ENCODE results near the gene GUCY2C. TPM values are rescaled to one million over a fixed set of nuclear protein-coding genes. Genes with fewer than 3 reads are reported as not detected.

The GUCY2C gene
- total RNA-seq, 6 experiments from 2014 or later, result 0.06 TPM; not detected in 5

- Mint-ChIP-seq H3K27me3 (ENCODE audit: insufficient read depth) (peaks cover 3% of the 10 kb centered on the region), H3K4me1 (ENCODE audit: low read depth) (no peaks in the 10 kb centered on the region), H3K27ac (no peak overlapping the region), H3K9me3 (no peaks in the 10 kb centered on the region; the same call in 1 of the 2 replicates), H3K36me3 (ENCODE audit: low read depth) (no peaks in the 10 kb centered on the region), H3K4me3 (no peak overlapping the region)
- TF ChIP-seq CTCF (IDR thresholded peaks at IDR 0.05), result no peak
- DNase-seq, result no peak
These were observed 5.6 kb upstream of the GUCY2C start for GRCh38 chr12:14701809-14702568.

GRCh38 chr12:14700935-14701334, 4.5 kb upstream of the GUCY2C start:
- DNase-seq, result no peak
- H3K27ac Mint-ChIP-seq, result no peak overlapping the region
- no peaks in the 10 kb centered on the region for H3K4me1 Mint-ChIP-seq (ENCODE audit: low read depth)

GRCh38 chr12:14699923-14700322, 3.5 kb upstream of the GUCY2C start:
- no peak overlapping the region for H3K4me3 Mint-ChIP-seq
- DNase-seq, result no peak

More at GRCh38 chr12:14700935-14701334, 4.5 kb upstream of the GUCY2C start:
- Mint-ChIP-seq H3K4me3 (no peak overlapping the region), H3K36me3 (ENCODE audit: low read depth) (no peaks in the 10 kb centered on the region), H3K9me3 (no peaks in the 10 kb centered on the region; the same call in 1 of the 2 replicates), H3K27me3 (ENCODE audit: insufficient read depth) (peaks cover 3% of the 10 kb centered on the region)
- no peak for TF ChIP-seq CTCF (IDR thresholded peaks at IDR 0.05)

GRCh38 chr12:14698555-14698954, 2.2 kb upstream of the GUCY2C start:
- Mint-ChIP-seq H3K27me3 (ENCODE audit: insufficient read depth) (peaks cover 3% of the 10 kb centered on the region; the same call in 1 of the 2 replicates), H3K27ac (no peak overlapping the region), H3K36me3 (ENCODE audit: low read depth) (no peaks in the 10 kb centered on the region), H3K4me3 (no peak overlapping the region), H3K4me1 (ENCODE audit: low read depth) (no peaks in the 10 kb centered on the region), H3K9me3 (no peaks in the 10 kb centered on the region; the same call in 1 of the 2 replicates)
- TF ChIP-seq CTCF (IDR thresholded peaks at IDR 0.05), result no peak
- no peak for DNase-seq

More at GRCh38 chr12:14699923-14700322, 3.5 kb upstream of the GUCY2C start:
- Mint-ChIP-seq H3K27ac (no peak overlapping the region), H3K36me3 (ENCODE audit: low read depth) (no peaks in the 10 kb centered on the region), H3K9me3 (no peaks in the 10 kb centered on the region; the same call in 1 of the 2 replicates), H3K4me1 (ENCODE audit: low read depth) (no peaks in the 10 kb centered on the region), H3K27me3 (ENCODE audit: insufficient read depth) (no peaks in the 10 kb centered on the region; the same call in 1 of the 2 replicates)
- no peak for TF ChIP-seq CTCF (IDR thresholded peaks at IDR 0.05)

- H3K27ac Mint-ChIP-seq, result no peak overlapping the region
- no peaks in the 10 kb centered on the region for H3K4me1 Mint-ChIP-seq (ENCODE audit: low read depth)
- no peaks in the 10 kb centered on the region for H3K36me3 Mint-ChIP-seq (ENCODE audit: low read depth)
- H3K4me3 Mint-ChIP-seq, result no peak overlapping the region
- no peak for DNase-seq
- H3K27me3 Mint-ChIP-seq (ENCODE audit: insufficient read depth), result peaks cover 3% of the 10 kb centered on the region; the same call in 1 of the 2 replicates
- H3K9me3 Mint-ChIP-seq, result no peaks in the 10 kb centered on the region; the same call in 1 of the 2 replicates
- TF ChIP-seq CTCF (IDR thresholded peaks at IDR 0.05), result no peak
These were observed 671 bp downstream of the GUCY2C start for GRCh38 chr12:14695715-14696141.
